Parietal lobe (tissue), 1 donor: ENCODE measurements around the gene VWA3A. TPM values are rescaled to one million over a fixed set of nuclear protein-coding genes. Genes with fewer than 3 reads are reported as not detected.

ENCODE experiments used
- total RNA-seq: library from RNA; depleted of rRNA; stranded (reverse); fragments of >200 nt; gene quantifications from one replicate; pipeline ENCODE4 v1.2.3, GENCODE V29; 2014

Gene VWA3A
- total RNA-seq, result 3.4 TPM

GRCh38 chr16:22092143-22092933 is at the start of gene VWA3A:
VWA3A (plus strand) TSS chr16:22092541; CDS start chr16:22092638, 97 bp downstream.

GRCh38 chr16:22161999-22162655 is 69.8 kb downstream of the VWA3A start, which contains the start of gene SDR42E2:
SDR42E2 (plus strand) TSS chr16:22162506; CDS start chr16:22165583, 3,077 bp downstream.

GRCh38 chr16:22206013-22206841 is 113.9 kb downstream of the VWA3A start, which contains the start of gene EEF2K:
EEF2K (plus strand) TSS chr16:22206278; CDS start chr16:22225730, 19,452 bp downstream.

Other genes with a start within 250 kb of the VWA3A start
- 207 TPM for gene NPIPB4, start 234.8 kb upstream of the VWA3A start, total RNA-seq
- 266 TPM for gene UQCRC2, start 139.2 kb upstream of the VWA3A start, total RNA-seq
- not detected for gene PDZD9, start 91.4 kb upstream of the VWA3A start, total RNA-seq
- gene MOSMO, start 84.4 kb upstream of the VWA3A start, total RNA-seq, result 47.9 TPM
- not detected for gene SDR42E2, start 70.0 kb downstream of the VWA3A start, total RNA-seq
- gene EEF2K, start 113.7 kb downstream of the VWA3A start, total RNA-seq, result 17.2 TPM
- gene POLR3E, start 204.9 kb downstream of the VWA3A start, total RNA-seq, result 50.1 TPM